ENCODE results near the gene CPVL. TPM values are rescaled to one million over a fixed set of nuclear protein-coding genes. Genes with fewer than 3 reads are reported as not detected.
A peak's percentile ranks its signal among the peaks of the same experiment; 100 is the strongest.

The CPVL gene
- total RNA-seq, 1 donor from 2014 or later, result 86.3 TPM

DNA sequence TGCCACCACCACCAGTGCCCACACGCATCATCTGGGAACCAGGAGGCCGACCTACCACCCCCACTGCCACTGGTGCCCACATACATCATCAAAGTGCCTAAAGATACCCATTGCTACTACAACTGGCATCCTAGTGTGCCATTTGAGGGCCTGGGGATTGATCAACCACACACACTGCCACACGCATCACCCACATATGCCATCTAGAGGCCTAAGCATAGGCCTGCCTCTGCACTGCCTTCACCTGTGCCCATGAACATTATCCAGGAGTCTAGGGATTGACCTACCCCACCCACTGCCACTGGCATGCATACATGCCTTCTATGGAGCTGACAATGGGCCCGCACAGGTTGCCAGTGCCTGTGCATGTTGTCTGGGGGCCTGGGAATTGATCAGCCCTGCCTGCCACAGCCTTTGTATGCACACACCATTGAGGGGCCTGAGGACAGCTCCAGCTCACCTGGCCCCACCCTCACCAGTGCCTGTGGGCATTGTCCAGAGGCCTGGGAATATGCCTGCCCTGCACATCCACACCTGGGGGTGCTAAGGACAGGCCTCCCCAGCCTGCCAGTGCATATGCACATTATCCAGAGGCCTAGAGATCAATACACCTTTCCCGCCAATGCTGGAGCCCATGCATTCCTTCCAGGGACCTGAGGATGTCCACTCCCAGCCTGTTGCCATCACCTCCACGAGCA is 123.9 kb downstream of the CPVL start:
- no peaks in the 10 kb centered on the region for H3K27me3 ChIP-seq (ENCODE audit: low read depth)
- TF ChIP-seq, protein P1, sequence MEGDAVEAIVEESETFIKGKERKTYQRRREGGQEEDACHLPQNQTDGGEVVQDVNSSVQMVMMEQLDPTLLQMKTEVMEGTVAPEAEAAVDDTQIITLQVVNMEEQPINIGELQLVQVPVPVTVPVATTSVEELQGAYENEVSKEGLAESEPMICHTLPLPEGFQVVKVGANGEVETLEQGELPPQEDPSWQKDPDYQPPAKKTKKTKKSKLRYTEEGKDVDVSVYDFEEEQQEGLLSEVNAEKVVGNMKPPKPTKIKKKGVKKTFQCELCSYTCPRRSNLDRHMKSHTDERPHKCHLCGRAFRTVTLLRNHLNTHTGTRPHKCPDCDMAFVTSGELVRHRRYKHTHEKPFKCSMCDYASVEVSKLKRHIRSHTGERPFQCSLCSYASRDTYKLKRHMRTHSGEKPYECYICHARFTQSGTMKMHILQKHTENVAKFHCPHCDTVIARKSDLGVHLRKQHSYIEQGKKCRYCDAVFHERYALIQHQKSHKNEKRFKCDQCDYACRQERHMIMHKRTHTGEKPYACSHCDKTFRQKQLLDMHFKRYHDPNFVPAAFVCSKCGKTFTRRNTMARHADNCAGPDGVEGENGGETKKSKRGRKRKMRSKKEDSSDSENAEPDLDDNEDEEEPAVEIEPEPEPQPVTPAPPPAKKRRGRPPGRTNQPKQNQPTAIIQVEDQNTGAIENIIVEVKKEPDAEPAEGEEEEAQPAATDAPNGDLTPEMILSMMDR (IDR thresholded peaks at IDR 0.05; ENCODE audit: borderline replicate concordance), result no peak
- H3K4me3 ChIP-seq, result no peak overlapping the region
- DNase-seq, result no peak
- H3K36me3 ChIP-seq, result peaks cover 11% of the 10 kb centered on the region
- peaks cover 56% of the 10 kb centered on the region for H3K9me3 ChIP-seq (replicated peaks)
- peaks cover 28% of the 10 kb centered on the region for H3K4me1 ChIP-seq
- intact Hi-C loops (cut with micrococcal nuclease), result no loop called here
- no peak overlapping the region for H3K27ac ChIP-seq (replicated peaks)

DNA sequence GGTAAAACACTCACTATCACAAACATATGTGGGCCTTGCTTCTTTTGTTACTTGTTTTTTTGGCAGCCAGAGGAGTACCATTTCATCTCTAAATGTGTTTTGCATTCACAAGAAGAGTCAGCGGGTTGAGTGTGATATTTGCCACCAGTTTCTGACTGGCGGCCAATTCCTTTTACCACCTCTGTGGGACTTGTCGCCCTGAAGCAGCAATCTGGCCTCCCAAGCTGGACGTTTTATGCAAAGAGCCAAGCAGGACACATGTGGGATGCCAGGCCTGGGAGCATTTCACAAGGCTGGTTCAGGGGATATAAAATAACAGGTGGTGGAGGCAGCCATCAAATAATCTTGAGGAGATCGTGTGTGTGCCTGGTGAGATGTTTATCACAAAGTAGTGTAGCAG is 126.4 kb downstream of the CPVL start:
- intact Hi-C loops (cut with micrococcal nuclease), result no loop called here
- peak; percentile 30 for DNase-seq
- no peak overlapping the region for H3K4me3 ChIP-seq
- peaks cover 33% of the 10 kb centered on the region for H3K9me3 ChIP-seq (replicated peaks)
- H3K27ac ChIP-seq (replicated peaks), result peak overlapping the region; percentile 42
- TF ChIP-seq, protein P1 (IDR thresholded peaks at IDR 0.05; ENCODE audit: borderline replicate concordance), result no peak
- peaks cover 7% of the 10 kb centered on the region for H3K36me3 ChIP-seq
- H3K27me3 ChIP-seq (ENCODE audit: low read depth), result no peaks in the 10 kb centered on the region
- H3K4me1 ChIP-seq, result peaks cover 29% of the 10 kb centered on the region

DNA sequence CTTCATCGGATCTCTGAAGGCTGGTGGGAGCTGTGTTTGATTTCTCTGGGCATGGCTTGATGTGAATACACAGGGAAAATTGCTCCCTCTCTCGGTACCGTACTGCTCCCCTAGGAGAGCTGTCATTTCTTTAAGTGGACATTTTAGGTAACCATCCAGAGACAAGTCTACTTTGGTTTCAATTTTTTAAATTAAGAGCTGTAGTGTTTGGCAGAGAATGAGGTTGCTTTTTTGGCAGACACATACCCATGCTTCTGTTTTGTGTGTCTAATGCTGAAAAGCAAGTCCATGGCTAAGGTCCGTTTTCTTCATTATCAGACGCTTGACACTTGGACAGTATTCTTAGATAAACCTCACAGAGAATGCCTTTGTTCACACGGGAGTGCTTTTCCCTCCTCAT is 127.0 kb downstream of the CPVL start:
- Histone ChIP-seq H3K4me3 (peak overlapping the region; percentile 4), H3K27ac (replicated peaks) (peak overlapping the region; percentile 42)

DNA sequence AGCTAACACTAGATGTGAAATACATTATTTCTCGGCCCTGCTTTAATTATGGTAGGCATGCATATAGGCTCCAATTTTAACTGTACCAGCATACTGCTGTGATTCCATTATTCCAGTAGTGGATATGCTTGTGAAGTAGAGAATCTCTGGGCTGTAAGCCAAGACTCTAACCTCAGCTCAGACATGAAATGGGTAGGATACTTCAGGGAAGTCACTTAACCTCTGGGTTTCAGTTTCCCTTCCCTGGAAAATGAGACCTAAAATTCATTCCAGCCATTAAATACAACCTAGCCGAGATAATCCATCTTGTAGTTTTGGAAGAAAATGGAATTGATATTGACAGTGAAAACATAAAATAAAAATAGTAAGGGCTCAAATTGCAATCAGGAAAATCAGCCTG is 128.6 kb downstream of the CPVL start:
- Histone ChIP-seq H3K4me1 (peaks cover 35% of the 10 kb centered on the region), H3K9me3 (replicated peaks) (peaks cover 14% of the 10 kb centered on the region), H3K27me3 (ENCODE audit: low read depth) (no peaks in the 10 kb centered on the region), H3K4me3 (no peak overlapping the region), H3K27ac (replicated peaks) (no peak overlapping the region), H3K36me3 (no peaks in the 10 kb centered on the region)
- TF ChIP-seq, protein P1 (IDR thresholded peaks at IDR 0.05; ENCODE audit: borderline replicate concordance), result no peak
- no peak for DNase-seq
- intact Hi-C loops (cut with micrococcal nuclease), result no loop called here

More for the DNA sequence above, 127.0 kb downstream of the CPVL start:
- peaks cover 28% of the 10 kb centered on the region for H3K9me3 ChIP-seq (replicated peaks)
- TF ChIP-seq, protein P1 (IDR thresholded peaks at IDR 0.05; ENCODE audit: borderline replicate concordance), result peak; percentile 46
- peaks cover 29% of the 10 kb centered on the region for H3K4me1 ChIP-seq
- no peaks in the 10 kb centered on the region for H3K27me3 ChIP-seq (ENCODE audit: low read depth)
- H3K36me3 ChIP-seq, result peaks cover 2% of the 10 kb centered on the region
- intact Hi-C loops (cut with micrococcal nuclease), result no loop called here
- DNase-seq, result no peak

DNA sequence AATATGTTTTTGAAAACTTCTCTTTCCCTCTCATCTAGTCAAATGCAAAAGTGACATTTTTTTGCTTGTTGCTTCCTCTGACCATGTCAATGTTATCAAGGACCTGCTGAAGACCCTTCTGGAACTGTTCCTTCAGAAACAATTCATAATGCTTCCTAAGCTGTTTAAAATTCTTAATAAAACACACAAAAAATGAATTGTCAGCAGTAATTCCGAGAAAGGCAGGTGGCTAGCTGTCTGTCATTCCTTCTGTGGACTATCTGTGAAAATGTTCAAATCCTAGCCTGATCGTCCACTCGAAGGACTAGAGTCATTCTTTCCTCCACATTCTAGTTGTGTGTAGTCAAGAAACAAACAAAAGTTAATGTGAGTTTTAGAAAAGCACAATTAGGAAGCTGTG is 131.6 kb downstream of the CPVL start:
- Histone ChIP-seq H3K4me3 (no peak overlapping the region), H3K9me3 (replicated peaks) (no peaks in the 10 kb centered on the region), H3K27me3 (ENCODE audit: low read depth) (no peaks in the 10 kb centered on the region), H3K27ac (replicated peaks) (no peak overlapping the region), H3K4me1 (peaks cover 45% of the 10 kb centered on the region), H3K36me3 (no peaks in the 10 kb centered on the region)
- TF ChIP-seq, protein P1 (IDR thresholded peaks at IDR 0.05; ENCODE audit: borderline replicate concordance), result no peak
- no peak for DNase-seq
- intact Hi-C loops (cut with micrococcal nuclease), result no loop called here
